NCI-H2196 treated with DMSO at 0.1 percent for 48 hours (cell line): ENCODE measurements around the gene USP10.
A peak's percentile ranks its signal among the peaks of the same experiment; 100 is the strongest.

Experiments
- DNase-seq: peaks from one replicate; lab custom pipeline; 2025; ENCODE audit not compliant: unreplicated experiment; lab: John Stamatoyannopoulos, UW

USP10 gene

DNA sequence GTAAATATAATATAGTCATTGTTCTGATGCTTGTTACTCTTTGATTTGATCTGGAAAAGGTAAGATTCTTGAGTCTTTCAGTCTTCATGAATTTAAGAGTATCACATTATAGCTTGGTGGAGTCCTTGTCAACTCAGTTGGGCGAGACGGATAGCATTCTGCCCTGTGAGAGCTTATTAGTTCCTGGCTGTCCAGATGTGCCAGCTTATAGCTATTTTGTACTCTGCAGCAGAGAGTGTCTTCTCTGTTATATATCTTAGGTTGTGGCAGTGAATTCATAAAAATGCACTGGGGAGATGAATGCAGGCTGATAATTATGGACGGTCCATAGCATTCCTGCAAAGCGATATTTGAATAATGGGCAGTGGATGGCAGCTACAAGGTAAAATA, 69.0 kb downstream of the USP10 start:
- no peak for DNase-seq

- no peak for DNase-seq
These were observed 69.6 kb downstream of the USP10 start for GRCh38 chr16:84769416-84769815.

DNA sequence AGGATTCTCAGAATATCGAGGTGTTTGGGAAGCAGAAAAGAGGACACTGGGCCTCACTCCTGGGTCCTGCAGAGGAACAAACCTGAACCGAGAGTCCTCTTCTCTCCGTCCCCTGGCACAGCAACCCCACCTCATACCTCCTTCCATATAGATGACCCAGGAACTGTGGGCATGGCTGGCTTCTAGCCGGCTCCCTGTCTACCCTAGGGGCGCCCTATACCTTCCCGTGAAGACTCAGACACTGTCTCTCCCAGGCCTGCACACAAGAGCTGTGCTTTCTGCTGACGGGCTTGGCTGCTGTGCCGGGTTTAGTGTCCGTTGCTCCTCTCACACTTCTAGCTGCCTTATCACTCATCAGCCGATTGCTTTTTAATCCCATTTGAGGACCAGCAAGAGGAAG, 73.5 kb downstream of the USP10 start:
- DNase-seq: no peak

GRCh38 chr16:84774810-84775209, 75.0 kb downstream of the USP10 start:
- no peak for DNase-seq

- DNase-seq: no peak
These were observed 75.5 kb downstream of the USP10 start for GRCh38 chr16:84775262-84775810.

GRCh38 chr16:84777435-84777834, 77.6 kb downstream of the USP10 start:
- no peak for DNase-seq

DNA sequence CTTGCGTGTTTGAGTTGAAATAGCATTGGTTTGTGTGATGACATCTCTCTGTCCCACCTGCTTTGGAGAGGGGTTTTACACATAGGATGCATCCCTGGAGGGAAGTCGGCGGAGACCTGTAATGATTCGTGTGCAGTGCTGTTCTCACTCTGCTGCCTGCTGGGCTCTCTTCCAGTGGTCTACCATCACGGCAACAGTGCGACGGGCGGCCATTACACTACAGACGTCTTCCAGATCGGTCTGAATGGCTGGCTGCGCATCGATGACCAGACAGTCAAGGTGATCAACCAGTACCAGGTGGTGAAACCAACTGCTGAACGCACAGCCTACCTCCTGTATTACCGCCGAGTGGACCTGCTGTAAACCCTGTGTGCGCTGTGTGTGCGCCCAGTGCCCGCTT, 78.9 kb downstream of the USP10 start:
- no peak for DNase-seq

DNA sequence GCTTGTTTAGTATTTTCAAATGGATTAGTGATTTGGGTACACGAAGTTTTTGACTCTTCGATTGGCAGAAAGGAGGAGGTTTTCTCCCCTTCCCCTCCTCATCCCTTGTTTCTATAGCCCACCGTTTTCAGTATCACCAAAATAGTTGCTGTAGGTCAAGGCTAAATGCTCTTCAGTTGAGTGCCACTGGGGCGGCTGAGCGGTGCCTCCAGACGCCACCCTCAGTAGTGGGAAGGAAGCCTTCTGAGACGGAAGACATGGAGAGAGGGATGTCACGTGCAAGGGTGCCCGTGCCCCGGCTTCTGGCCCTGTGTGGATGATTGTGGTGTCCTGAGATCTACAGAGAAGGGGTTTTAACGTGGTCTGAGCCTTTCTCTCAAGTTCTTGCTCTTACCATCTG, 80.3 kb downstream of the USP10 start:
- no peak for DNase-seq

DNA sequence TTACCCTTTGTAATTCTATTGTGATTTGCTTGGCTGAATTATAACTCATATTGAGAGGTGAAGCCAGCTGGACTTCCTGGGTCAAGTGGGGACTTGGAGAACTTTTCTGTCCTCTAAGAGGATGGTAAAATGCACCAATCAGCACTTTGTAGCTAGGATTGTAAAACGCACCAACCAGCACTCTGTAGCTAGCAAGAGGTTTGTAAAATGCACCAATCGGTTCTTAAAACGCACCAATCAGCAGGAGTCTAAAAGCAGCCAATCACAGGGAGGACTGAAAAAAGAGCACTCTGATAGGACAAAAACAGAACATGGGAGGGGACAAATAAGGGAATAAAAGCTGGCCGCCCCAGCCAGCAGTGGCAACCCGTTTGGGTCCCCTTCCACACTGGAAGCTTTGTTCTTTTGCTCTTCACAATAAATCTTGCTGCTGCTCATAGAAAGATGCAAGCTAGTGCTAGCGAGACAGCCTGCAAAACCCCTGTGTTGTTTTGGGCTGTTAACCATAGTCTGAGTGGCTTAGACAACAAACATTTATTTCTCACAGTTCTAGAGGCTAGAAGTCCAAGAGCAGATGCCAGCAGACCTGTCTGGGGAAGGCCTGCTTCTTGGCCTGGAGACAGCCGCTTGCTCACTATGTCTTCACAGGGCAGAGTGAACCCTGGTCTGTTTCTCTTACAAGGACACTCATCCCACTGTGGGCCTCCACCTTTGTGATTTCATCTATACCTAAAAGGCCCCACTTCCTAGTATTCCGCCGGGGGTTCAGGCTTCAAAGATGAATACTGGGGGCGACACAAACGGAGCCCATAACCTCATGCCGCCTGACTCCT, 81.0 kb downstream of the USP10 start:
- DNase-seq: no peak

DNA sequence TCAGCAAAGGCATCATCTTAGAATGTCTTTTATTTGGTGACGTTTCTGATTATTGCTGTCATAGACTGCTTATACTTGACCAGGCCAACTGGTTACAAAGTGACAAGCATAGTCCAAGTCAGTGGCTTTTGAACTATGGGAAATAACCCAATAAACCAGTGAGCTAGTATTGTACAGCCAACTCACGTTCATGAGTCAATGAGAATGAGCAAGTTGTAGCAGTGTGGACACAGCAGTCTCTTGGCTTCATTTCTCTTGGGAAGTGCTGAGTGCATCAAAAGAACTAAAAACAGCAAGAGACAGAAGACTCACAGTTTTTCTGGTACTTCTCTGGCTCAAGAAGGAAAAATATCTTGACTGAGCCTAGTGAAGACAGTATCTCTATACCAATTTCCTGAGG, 83.0 kb downstream of the USP10 start:
- no peak for DNase-seq

- peak; percentile 54 for DNase-seq
These were observed 86.2 kb downstream of the USP10 start for GRCh38 chr16:84785843-84786581.

DNA sequence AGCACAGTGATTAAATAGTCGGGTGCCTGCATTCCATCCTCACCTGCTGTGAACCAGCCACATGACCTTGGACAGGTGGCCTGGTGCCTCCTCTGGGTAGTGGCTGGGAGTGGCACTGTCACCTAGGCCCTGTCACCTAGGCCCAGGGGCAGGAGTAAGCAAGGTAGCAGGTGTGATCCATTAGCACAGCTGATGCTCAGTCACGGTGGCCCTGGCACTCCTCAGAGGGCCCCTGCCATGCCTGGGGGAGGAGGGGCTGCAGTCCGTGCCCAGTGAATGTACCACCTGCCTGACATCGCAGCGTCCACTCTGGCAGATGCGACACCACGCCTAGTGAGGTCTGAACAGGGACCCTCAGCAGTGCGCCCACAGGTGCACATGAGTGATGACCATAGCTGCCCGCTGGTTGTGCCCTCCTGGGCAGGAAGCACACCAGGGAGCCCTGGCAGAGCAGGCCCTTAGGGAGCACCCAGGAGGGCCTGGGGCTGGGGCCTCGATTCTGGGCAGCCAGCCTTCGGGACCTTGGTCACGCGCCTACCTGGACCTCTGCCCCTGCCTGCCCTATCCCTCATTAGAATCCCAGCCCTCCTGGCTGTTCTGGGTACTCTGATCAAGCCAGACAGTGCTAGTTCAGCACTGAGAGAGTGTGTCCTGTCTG, 86.9 kb downstream of the USP10 start:
- DNase-seq: no peak

GRCh38 chr16:84787263-84787622, 87.4 kb downstream of the USP10 start:
- DNase-seq: no peak

DNA sequence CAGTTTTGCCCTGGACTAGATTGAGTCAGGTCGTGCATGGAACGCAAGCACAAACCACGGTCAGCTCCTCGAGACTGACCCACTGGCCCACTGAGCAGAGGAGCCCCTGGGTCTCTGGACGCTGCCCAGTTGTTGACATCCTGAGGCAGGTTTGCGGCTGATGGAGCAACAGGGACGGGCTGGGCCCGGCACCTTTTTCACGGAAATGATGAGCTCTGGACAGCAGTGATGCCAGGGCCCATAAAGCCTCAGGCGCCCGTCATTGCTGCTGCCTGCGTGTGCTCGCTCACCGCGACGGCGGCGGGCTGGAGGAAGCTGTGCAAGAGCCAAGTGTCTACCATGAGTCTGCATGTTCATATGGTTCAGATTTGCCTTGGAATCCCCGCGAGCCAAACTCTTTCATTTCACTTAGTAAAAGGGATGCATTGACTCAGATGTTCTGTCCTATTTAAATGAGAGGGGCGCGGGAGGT, 89.2 kb downstream of the USP10 start:
- DNase-seq: no peak

GRCh38 chr16:84789431-84789830, 89.6 kb downstream of the USP10 start:
- DNase-seq: no peak

- no peak for DNase-seq
These were observed 90.5 kb downstream of the USP10 start for GRCh38 chr16:84790301-84790700.

GRCh38 chr16:84791088-84791487, 91.3 kb downstream of the USP10 start:
- no peak for DNase-seq

- no peak for DNase-seq
These were observed 91.7 kb downstream of the USP10 start for GRCh38 chr16:84791501-84791900.

- DNase-seq: no peak
These were observed 94.4 kb downstream of the USP10 start for GRCh38 chr16:84794186-84794585.

- no peak for DNase-seq
These were observed 94.8 kb downstream of the USP10 start for GRCh38 chr16:84794626-84795025.

DNA sequence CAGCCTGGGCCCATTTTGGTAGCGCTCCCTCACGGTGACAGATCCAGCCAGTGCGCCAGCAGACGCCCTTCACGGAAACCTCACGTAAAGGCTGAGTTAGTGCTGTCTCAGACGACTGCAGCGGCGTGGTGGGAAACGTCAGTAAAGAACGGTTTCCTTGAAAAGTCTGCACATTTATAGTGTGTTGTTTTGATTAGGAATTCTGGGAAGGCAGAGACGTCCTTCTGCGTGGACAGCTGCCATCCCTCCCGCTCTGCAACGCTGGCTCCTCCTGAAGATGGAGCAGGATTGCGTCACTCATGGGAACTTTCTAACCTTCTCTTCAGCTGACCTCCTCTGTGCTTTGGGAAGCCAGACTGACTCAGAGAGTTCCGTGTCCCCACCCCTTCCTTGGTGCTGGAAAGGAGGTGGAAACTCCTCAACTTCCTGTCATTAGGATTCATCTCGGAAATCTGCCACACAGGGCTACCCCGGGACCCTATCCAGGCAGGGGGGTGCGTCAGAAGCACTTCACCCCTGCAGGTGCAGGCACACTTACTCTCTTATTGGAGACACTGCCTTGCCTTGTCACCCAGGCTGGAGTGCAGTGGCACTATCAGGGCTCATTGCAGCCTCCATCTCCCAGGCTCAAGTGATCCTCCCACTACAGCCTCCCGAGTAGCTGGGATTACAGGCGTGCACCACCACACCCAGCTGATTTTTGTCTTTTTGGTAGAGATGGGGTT, 95.7 kb downstream of the USP10 start:
- no peak for DNase-seq
